Activated B cell treated with CpG ODN at 0.5 μM for 24 hours (primary cell): Measurements from ENCODE around the gene FAF1. TPM values are rescaled to one million over a fixed set of nuclear protein-coding genes. Genes with fewer than 3 reads are reported as not detected.

Experiments used
- ATAC-seq: fragments of 200-7000 bp; cut with Tn5 transposase; one replicate; pipeline ENCODE4 v1.10.0; 2021; ENCODE audit warnings: low read depth, mild to moderate bottlenecking, moderate library complexity
- CTCF ChIA-PET: fragments of 350-600 bp; sonication (Branson Sonifier 250); formaldehyde crosslinking; loops from one replicate; lab custom pipeline; 2021; ENCODE audit warnings: antibody characterized with exemption; lab: Charles Lee
- POLR2A ChIA-PET: fragments of 350-600 bp; sonication (Branson Sonifier 250); formaldehyde crosslinking; loops from one replicate; lab custom pipeline; 2021; ENCODE audit warnings: antibody characterized with exemption; lab: Charles Lee
- DNase-seq: peaks from one replicate; pipeline ENCODE4 v3.0.0; 2022
- H3K27ac Mint-ChIP-seq: one replicate; pipeline ENCODE4 v1.8.0; 2020; ENCODE audit warnings: mixed read lengths
- H3K27me3 Mint-ChIP-seq: one replicate; pipeline ENCODE4 v1.8.0; 2021; ENCODE audit warnings: mixed read lengths
- H3K36me3 Mint-ChIP-seq: one replicate; pipeline ENCODE4 v1.8.0; 2021; ENCODE audit warnings: low read depth, mixed read lengths
- H3K4me1 Mint-ChIP-seq: one replicate; pipeline ENCODE4 v1.8.0; 2021; ENCODE audit warnings: mixed read lengths
- H3K4me3 Mint-ChIP-seq: one replicate; pipeline ENCODE4 v1.8.0; 2020; ENCODE audit warnings: mild to moderate bottlenecking, mixed read lengths
- H3K9me3 Mint-ChIP-seq: one replicate; pipeline ENCODE4 v1.8.0; 2020; ENCODE audit warnings: mixed read lengths
- CTCF ChIP-seq: fragments of 200-600 bp; IDR thresholded peaks from one replicate; pipeline ENCODE4 v1.8.0; 2022; ENCODE audit warnings: antibody characterized with exemption, mild to moderate bottlenecking
- intact Hi-C: fragments of 100-400 bp; cut with micrococcal nuclease; formaldehyde crosslinking; loops from one replicate; pipeline ENCODE4 v1.15.1; 2024
- total RNA-seq: library from RNA; stranded (reverse); gene quantifications from 2 replicates; pipeline ENCODE4 v1.2.3, GENCODE V29; 2022

Gene FAF1
- total RNA-seq, 1 donor from 2014 or later: 61.7 TPM

- Mint-ChIP-seq H3K27me3 (peaks cover 75% of the 10 kb centered on the region), H3K36me3 (peaks cover 2% of the 10 kb centered on the region), H3K9me3 (no peaks in the 10 kb centered on the region), H3K4me3 (peak overlapping the region; percentile 86), H3K4me1 (peaks cover 53% of the 10 kb centered on the region), H3K27ac (peak overlapping the region; percentile 18)
- POLR2A ChIA-PET: no interaction called here
- no peak for ATAC-seq
- no peak for DNase-seq
- TF ChIP-seq CTCF: no peak
- intact Hi-C loops: loop anchor here (10.0 kb wide), 1 partner anchor 551 kb away; the partner anchor contains the start of gene CDKN2C
- CTCF ChIA-PET: no interaction called here
Measured at GRCh38 chr1:50424045-50424883, 535.8 kb downstream of the FAF1 start.

DNA sequence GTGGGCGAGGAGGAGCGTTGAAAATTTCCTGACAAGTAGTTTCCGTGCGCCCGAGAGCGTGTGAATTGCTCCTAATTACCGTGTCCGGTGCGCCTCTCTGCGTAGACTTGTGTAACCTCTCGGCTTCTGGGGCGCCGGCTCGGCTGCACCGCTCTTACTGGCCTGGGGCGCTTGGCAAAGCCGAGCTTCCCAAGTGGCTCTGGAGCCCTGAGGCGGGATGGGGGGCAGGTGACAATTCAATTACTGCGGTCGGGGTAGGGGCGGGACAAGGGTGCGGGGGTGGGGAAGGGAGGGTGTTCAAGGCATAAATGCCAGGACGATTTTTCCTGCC, 536.4 kb downstream of the FAF1 start:
- POLR2A ChIA-PET: no interaction called here
- Mint-ChIP-seq H3K4me3 (peak overlapping the region; percentile 86), H3K36me3 (peaks cover 2% of the 10 kb centered on the region), H3K27ac (no peak overlapping the region), H3K9me3 (no peaks in the 10 kb centered on the region), H3K27me3 (peaks cover 70% of the 10 kb centered on the region), H3K4me1 (peaks cover 53% of the 10 kb centered on the region)
- ATAC-seq: no peak
- no peak for DNase-seq
- CTCF ChIA-PET: no interaction called here
- no peak for TF ChIP-seq CTCF
- intact Hi-C loops: loop anchor here (10.0 kb wide), 1 partner anchor 551 kb away; the partner anchor contains the start of gene CDKN2C

GRCh38 chr1:50422946-50423669, 537.0 kb downstream of the FAF1 start, which contains the start of gene DMRTA2:
Gene DMRTA2 (minus strand): TSS chr1:50423443. CDS start chr1:50421536, 1,907 bp downstream.
- Mint-ChIP-seq H3K4me3 (peak within 1 kb of the TSS; percentile 86), H3K36me3 (peaks cover 2% of the 10 kb centered on the region), H3K9me3 (no peaks in the 10 kb centered on the region), H3K27me3 (peaks cover 71% of the 10 kb centered on the region), H3K4me1 (peaks cover 55% of the 10 kb centered on the region), H3K27ac (peak within 1 kb of the TSS; percentile 54)
- DNase-seq (no peak), ATAC-seq (no peak)
- no peak for TF ChIP-seq CTCF
- intact Hi-C loops: loop anchor here (10.0 kb wide), 1 partner anchor 552 kb away; the partner anchor contains the start of gene CDKN2C
- ChIA-PET POLR2A (no interaction called here), CTCF (no interaction called here)

- no peak for DNase-seq
- CTCF ChIA-PET: no interaction called here
Measured at GRCh38 chr1:50422675-50422945, 537.5 kb downstream of the FAF1 start.

More at GRCh38 chr1:50422675-50422945, 537.5 kb downstream of the FAF1 start:
- intact Hi-C loops: loop anchor here (10.0 kb wide), 1 partner anchor 552 kb away; the partner anchor contains the start of gene CDKN2C
- Mint-ChIP-seq H3K27me3 (peaks cover 72% of the 10 kb centered on the region), H3K4me3 (no peak overlapping the region), H3K9me3 (no peaks in the 10 kb centered on the region), H3K36me3 (peaks cover 2% of the 10 kb centered on the region), H3K4me1 (peaks cover 57% of the 10 kb centered on the region), H3K27ac (no peak overlapping the region)
- TF ChIP-seq CTCF: no peak
- ATAC-seq: no peak
- POLR2A ChIA-PET: no interaction called here
